SK-N-SH (cell line): ENCODE results near the gene MKRN2OS. TPM values are rescaled to one million over a fixed set of nuclear protein-coding genes. Genes with fewer than 3 reads are reported as not detected.

Source experiments
- CTCF ChIA-PET: fragments of 300-600, 350-600 bp; formaldehyde crosslinking; extraction: SDS; loops from one replicate; lab custom pipeline; 2021; lab: Yijun Ruan, JAX
- POLR2A ChIA-PET: fragments of 350-600 bp; sonication (Branson Sonifier 250); formaldehyde crosslinking; extraction: SDS; loops from one replicate; lab custom pipeline; 2020; ENCODE audit warnings: antibody characterized with exemption, inconsistent platforms; lab: Yijun Ruan, JAX
- DNase-seq: peaks from one replicate; pipeline ENCODE4 v3.0.0; 2012
- H2AFZ ChIP-seq: fragments of 200-600 bp; sonication (generic); 2 replicates; pipeline ENCODE4 v1.8.1; 2016; ENCODE audit warnings: antibody characterized with exemption, mild to moderate bottlenecking, low read depth
- H3F3A ChIP-seq: fragments of 200-600 bp; sonication (generic); replicated peaks from 2 replicates; pipeline ENCODE3; 2016; ENCODE audit warnings: antibody characterized with exemption, mild to moderate bottlenecking; ENCODE audit not compliant: insufficient read depth
- H3K27ac ChIP-seq, 2 experiments: fragments of 200-500 bp in 1 of 2; fragments of 200-600 bp in 1 of 2; sonication (Bioruptor generic) in 1 of 2; sonication (generic), shearing (Covaris generic) in 1 of 2; 2 replicates each; pipeline versions ENCODE4 v1.5.1 to v1.6.1; 2014 to 2016; ENCODE audit warnings: low read depth in 2 of 2, inconsistent platforms in 1 of 2, low read length in 1 of 2, mild to moderate bottlenecking in 1 of 2, mixed read lengths in 1 of 2
- H3K27me3 ChIP-seq: fragments of 200-600 bp; sonication (generic), shearing (Covaris generic); 2 replicates; pipeline ENCODE4 v1.6.1; 2016; ENCODE audit warnings: mixed run types; ENCODE audit not compliant: insufficient read depth
- H3K36me3 ChIP-seq, 2 experiments: fragments of 200-500 bp in 1 of 2; fragments of 200-600 bp in 1 of 2; sonication (Bioruptor generic) in 1 of 2; sonication (generic) in 1 of 2; replicated peaks in 1 of 2; 2 replicates each; pipeline versions ENCODE3 to v1.5.1; 2014 to 2016; ENCODE audit warnings: low read length in 1 of 2, mild to moderate bottlenecking in 1 of 2; ENCODE audit not compliant: insufficient read depth in 2 of 2, control insufficient read depth in 1 of 2
- H3K4me1 ChIP-seq, 2 experiments: fragments of 200-500 bp in 1 of 2; fragments of 200-600 bp in 1 of 2; sonication (Bioruptor generic) in 1 of 2; sonication (generic), shearing (Covaris generic) in 1 of 2; 2 replicates each; pipeline versions ENCODE4 v1.5.1 to v1.6.1; 2014 to 2016; ENCODE audit warnings: low read depth in 1 of 2, low read length in 1 of 2, mixed run types in 1 of 2; ENCODE audit not compliant: insufficient read depth in 2 of 2, control insufficient read depth in 1 of 2
- H3K4me2 ChIP-seq: fragments of 200-600 bp; sonication (generic), shearing (Covaris generic); 2 replicates; pipeline ENCODE4 v1.6.1; 2017; ENCODE audit warnings: mixed run types
- H3K4me3 ChIP-seq, 2 experiments: fragments of 200-500 bp in 1 of 2; fragments of 200-600 bp in 1 of 2; sonication (Bioruptor generic) in 1 of 2; sonication (generic), shearing (Covaris generic) in 1 of 2; 2 replicates each; pipeline versions ENCODE4 v1.5.1 to v1.8.1; 2014 to 2016; ENCODE audit warnings: low read depth in 2 of 2, inconsistent platforms in 1 of 2, low read length in 1 of 2, mild to moderate bottlenecking in 1 of 2, mixed read lengths in 1 of 2, moderate library complexity in 1 of 2
- H3K79me2 ChIP-seq: fragments of 200-600 bp; sonication (generic); 2 replicates; pipeline ENCODE4 v1.8.1; 2017; ENCODE audit warnings: mild to moderate bottlenecking; ENCODE audit not compliant: insufficient read depth
- H3K9ac ChIP-seq: fragments of 200-600 bp; sonication (generic); 2 replicates; pipeline ENCODE4 v1.6.1; 2017; ENCODE audit warnings: mixed run types
- H3K9me2 ChIP-seq: fragments of 200-600 bp; sonication (generic); 2 replicates; pipeline ENCODE4 v1.6.1; 2017; ENCODE audit warnings: mixed run types
- H3K9me3 ChIP-seq: fragments of 200-600 bp; sonication (generic); 2 replicates; pipeline ENCODE4 v1.6.1; 2017; ENCODE audit warnings: mixed run types, mild to moderate bottlenecking, moderate library complexity
- H4K20me1 ChIP-seq: fragments of 200-600 bp; sonication (generic); 2 replicates; pipeline ENCODE4 v1.6.1; 2017; ENCODE audit warnings: mild to moderate bottlenecking, mixed run types; ENCODE audit not compliant: insufficient read depth
- ELF1 ChIP-seq: IDR thresholded peaks from 2 replicates; pipeline ENCODE4 v1.4.0; 2012
- EP300 ChIP-seq, 2 experiments: IDR thresholded peaks; 2 replicates each; pipeline versions ENCODE4 v1.4.0 to v1.6.1; 2012; ENCODE audit warnings: borderline replicate concordance in 1 of 2, low read depth in 1 of 2, low read length in 1 of 2
- FOXM1 ChIP-seq: IDR thresholded peaks from 2 replicates; pipeline ENCODE4 v1.4.0; 2012; ENCODE audit warnings: low read depth, mild to moderate bottlenecking
- GABPA ChIP-seq: IDR thresholded peaks from 2 replicates; pipeline ENCODE4 v1.4.0; 2012; ENCODE audit warnings: low read depth, mild to moderate bottlenecking
- JUND ChIP-seq: IDR thresholded peaks from 2 replicates; pipeline ENCODE4 v1.4.0; 2012
- MEF2A ChIP-seq: IDR thresholded peaks from 2 replicates; pipeline ENCODE4 v1.4.0; 2012; ENCODE audit warnings: low read depth, borderline replicate concordance
- MXI1 ChIP-seq: IDR thresholded peaks from 2 replicates; pipeline ENCODE4 v1.6.1; 2012; ENCODE audit warnings: mild to moderate bottlenecking, low read depth, low read length, improper control_type of control experiment
- NFIC ChIP-seq: IDR thresholded peaks from 2 replicates; pipeline ENCODE4 v1.4.0; 2012; ENCODE audit warnings: borderline replicate concordance
- POLR2AphosphoS5 ChIP-seq: IDR thresholded peaks from 2 replicates; pipeline ENCODE4 v1.6.1; 2012; ENCODE audit warnings: low read depth, low read length
- RAD21 ChIP-seq: IDR thresholded peaks from 2 replicates; pipeline ENCODE4 v1.6.1; 2012; ENCODE audit warnings: mild to moderate bottlenecking, low read length
- REST ChIP-seq: IDR thresholded peaks from 2 replicates; pipeline ENCODE4 v1.6.1; 2012; ENCODE audit warnings: mild to moderate bottlenecking, low read depth, low read length, moderate library complexity
- SIN3A ChIP-seq: IDR thresholded peaks from 2 replicates; pipeline ENCODE4 v1.6.1; 2012; ENCODE audit warnings: low read depth, mild to moderate bottlenecking, low read length, moderate library complexity, borderline replicate concordance
- TAF1 ChIP-seq: IDR thresholded peaks from 2 replicates; pipeline ENCODE4 v1.6.1; 2012; ENCODE audit warnings: low read depth, mild to moderate bottlenecking, low read length, moderate library complexity, borderline replicate concordance
- TCF12 ChIP-seq: IDR thresholded peaks from 2 replicates; pipeline ENCODE4 v1.4.0; 2012
- YY1 ChIP-seq: IDR thresholded peaks from 2 replicates; pipeline ENCODE4 v1.4.0; 2012; ENCODE audit warnings: low read depth, mild to moderate bottlenecking
- ZBTB33 ChIP-seq: IDR thresholded peaks from 2 replicates; pipeline ENCODE4 v1.4.0; 2012; ENCODE audit warnings: low read depth, borderline replicate concordance
- WGBS: methylation state at CpG from one replicate; pipeline ENCODE4 v1.1.6; 2017; ENCODE audit warnings: low lambda C conversion rate; 5-methylcytosine and 5-hydroxymethylcytosine counted together
- polyA plus RNA-seq, 3 experiments: library from polyadenylated mRNA; depleted of rRNA; stranded (reverse); fragments of >200 nt; gene quantifications; 2 replicates each; pipeline ENCODE4 v1.2.3, GENCODE V29; 2012
- TF ChIP-seq, protein P1 (sequence below): fragments of 150-350 bp; IDR thresholded peaks from 2 replicates; pipeline ENCODE4 v1.6.1; 2017; ENCODE audit warnings: antibody characterized with exemption, low read length, low read depth, borderline replicate concordance
- TF ChIP-seq, protein P2 (sequence below): fragments of 200-600 bp; sonication (generic); IDR thresholded peaks from 2 replicates; pipeline ENCODE4 v1.6.1; 2017; ENCODE audit warnings: antibody characterized with exemption, mild to moderate bottlenecking, moderate library complexity

MKRN2OS gene
- polyA plus RNA-seq, 1 of the 3 experiments (the other 2 are of a cell fraction), result not detected

DNA sequence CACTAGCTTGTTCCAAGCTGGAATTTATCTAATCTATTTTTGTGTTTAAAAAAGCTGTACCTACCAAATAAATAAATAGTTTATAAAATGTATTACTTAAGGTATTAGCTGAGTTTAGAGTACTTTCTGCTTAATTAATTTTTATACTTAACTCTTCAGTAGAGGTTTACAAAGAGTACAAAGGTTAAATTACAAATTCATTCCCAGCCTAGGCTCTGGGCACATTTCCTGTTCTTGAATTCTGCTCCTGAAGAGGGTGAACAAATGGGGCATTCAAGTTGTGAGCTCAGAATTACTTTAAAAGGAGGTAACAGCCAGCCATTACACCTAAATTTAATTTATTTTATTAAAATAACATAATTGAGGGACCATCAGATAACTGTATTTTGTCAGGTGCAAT is 38.0 kb upstream of the MKRN2OS start:
- ChIA-PET CTCF (interaction anchor here (1.1 to 1.9 kb wide), 4 partner anchors 9 to 448 kb away, joined by 3 to 6 read pairs (median 4); no protein-coding TSS in a partner anchor), POLR2A (no interaction called here)
- Histone ChIP-seq H3K9me2 (no peaks in the 10 kb centered on the region), H4K20me1 (peaks cover 2% of the 10 kb centered on the region; the same call in 1 of the 2 replicates), H3K9ac (no peak overlapping the region), H3K27me3 (no peaks in the 10 kb centered on the region), H3K4me3 (no peak overlapping the region), H2AFZ (no peak overlapping the region), H3K9me3 (no peaks in the 10 kb centered on the region), H3K36me3 (peaks cover 46 to 70% of the 10 kb centered on the region in 2 experiments), H3K4me2 (no peak overlapping the region), H3K79me2 (peaks cover 4% of the 10 kb centered on the region; the same call in 1 of the 2 replicates), H3K4me1 (no peaks in the 10 kb centered on the region), H3K27ac (no peak overlapping the region; a peak in 1 of 4 replicates), H3F3A (peaks cover 25% of the 10 kb centered on the region)
- TF ChIP-seq NFIC (no peak), POLR2AphosphoS5 (no peak), TAF1 (no peak), MEF2A (no peak), SIN3A (no peak), TCF12 (no peak)
- TF ChIP-seq, protein P1, sequence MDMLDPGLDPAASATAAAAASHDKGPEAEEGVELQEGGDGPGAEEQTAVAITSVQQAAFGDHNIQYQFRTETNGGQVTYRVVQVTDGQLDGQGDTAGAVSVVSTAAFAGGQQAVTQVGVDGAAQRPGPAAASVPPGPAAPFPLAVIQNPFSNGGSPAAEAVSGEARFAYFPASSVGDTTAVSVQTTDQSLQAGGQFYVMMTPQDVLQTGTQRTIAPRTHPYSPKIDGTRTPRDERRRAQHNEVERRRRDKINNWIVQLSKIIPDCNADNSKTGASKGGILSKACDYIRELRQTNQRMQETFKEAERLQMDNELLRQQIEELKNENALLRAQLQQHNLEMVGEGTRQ, result no peak
- no peak for DNase-seq

- Histone ChIP-seq H3F3A (peaks cover 21% of the 10 kb centered on the region), H3K27me3 (no peaks in the 10 kb centered on the region), H4K20me1 (no peaks in the 10 kb centered on the region), H3K79me2 (peaks cover 6% of the 10 kb centered on the region; the same call in 1 of the 2 replicates), H3K9me3 (no peaks in the 10 kb centered on the region), H3K4me2 (no peak overlapping the region), H2AFZ (no peak overlapping the region), H3K4me3 (no peak overlapping the region), H3K27ac (no peak overlapping the region; a peak in 1 of 4 replicates), H3K9me2 (no peaks in the 10 kb centered on the region), H3K36me3 (peaks cover 49 to 68% of the 10 kb centered on the region in 2 experiments), H3K4me1 (no peaks in the 10 kb centered on the region), H3K9ac (no peak overlapping the region)
- no peak for DNase-seq
- CTCF ChIA-PET, result interaction anchor here (1.5 to 1.9 kb wide), 2 partner anchors 9 to 19 kb away, joined by 4 to 6 read pairs; no protein-coding TSS in a partner anchor
- 93% methylated on average over 4 of the region's 4 CpGs for WGBS
- TF ChIP-seq ZBTB33, result no peak
- no peak for TF ChIP-seq TCF12
- TF ChIP-seq MXI1, result no peak
- no peak for TF ChIP-seq FOXM1
- TF ChIP-seq GABPA, result no peak
- TF ChIP-seq ELF1, result no peak
- no peak for TF ChIP-seq EP300 (IDR thresholded peaks at IDR 0.05; ENCODE audit: borderline replicate concordance in 1 of 2, low read depth in 1 of 2, low read length in 1 of 2)
- no peak for TF ChIP-seq JUND
- TF ChIP-seq, protein P2, sequence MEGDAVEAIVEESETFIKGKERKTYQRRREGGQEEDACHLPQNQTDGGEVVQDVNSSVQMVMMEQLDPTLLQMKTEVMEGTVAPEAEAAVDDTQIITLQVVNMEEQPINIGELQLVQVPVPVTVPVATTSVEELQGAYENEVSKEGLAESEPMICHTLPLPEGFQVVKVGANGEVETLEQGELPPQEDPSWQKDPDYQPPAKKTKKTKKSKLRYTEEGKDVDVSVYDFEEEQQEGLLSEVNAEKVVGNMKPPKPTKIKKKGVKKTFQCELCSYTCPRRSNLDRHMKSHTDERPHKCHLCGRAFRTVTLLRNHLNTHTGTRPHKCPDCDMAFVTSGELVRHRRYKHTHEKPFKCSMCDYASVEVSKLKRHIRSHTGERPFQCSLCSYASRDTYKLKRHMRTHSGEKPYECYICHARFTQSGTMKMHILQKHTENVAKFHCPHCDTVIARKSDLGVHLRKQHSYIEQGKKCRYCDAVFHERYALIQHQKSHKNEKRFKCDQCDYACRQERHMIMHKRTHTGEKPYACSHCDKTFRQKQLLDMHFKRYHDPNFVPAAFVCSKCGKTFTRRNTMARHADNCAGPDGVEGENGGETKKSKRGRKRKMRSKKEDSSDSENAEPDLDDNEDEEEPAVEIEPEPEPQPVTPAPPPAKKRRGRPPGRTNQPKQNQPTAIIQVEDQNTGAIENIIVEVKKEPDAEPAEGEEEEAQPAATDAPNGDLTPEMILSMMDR, result no peak
- no peak for TF ChIP-seq POLR2AphosphoS5
- TF ChIP-seq REST, result no peak
- TF ChIP-seq NFIC, result no peak
- no peak for TF ChIP-seq RAD21
- TF ChIP-seq YY1, result no peak
- no peak for TF ChIP-seq TAF1
- POLR2A ChIA-PET, result no interaction called here
Observed at GRCh38 chr3:12582730-12583129, 37.4 kb upstream of the MKRN2OS start.
